H1 (cell line): ENCODE data around the gene KDM5A. TPM values are rescaled to one million over a fixed set of nuclear protein-coding genes. Genes with fewer than 3 reads are reported as not detected.

Source experiments
- CTCF ChIA-PET: fragments of 300-600 bp; sonication (Branson Sonifier 250); formaldehyde crosslinking; loops from one replicate; lab custom pipeline; 2021; ENCODE audit not compliant: partially characterized antibody; lab: Charles Lee
- POLR2A ChIA-PET: fragments of 300-600 bp; sonication (Branson Sonifier 250); formaldehyde crosslinking; loops from one replicate; lab custom pipeline; 2021; ENCODE audit warnings: inconsistent platforms; ENCODE audit not compliant: partially characterized antibody; lab: Charles Lee
- DNase-seq, 2 experiments: peaks; one replicate each; pipeline versions ENCODE4 v3.0.0 to v3.0.0-alpha.2; 2010 to 2022; ENCODE audit warnings: low spot score in 2 of 2, low read depth in 1 of 2, mixed read lengths in 1 of 2
- FAIRE-seq: peaks from 2 replicates; lab custom pipeline; 2011; peaks lifted over from hg19 to GRCh38; lab: Jason Lieb, UNC
- H2AFZ ChIP-seq: 2 replicates; pipeline ENCODE4 v1.8.1; 2012; ENCODE audit warnings: low read length, inconsistent platforms
- H2AK5ac ChIP-seq: 2 replicates; pipeline ENCODE4 v1.6.1; 2013; ENCODE audit warnings: low read depth, low read length
- H2BK120ac ChIP-seq: replicated peaks from 2 replicates; pipeline ENCODE3; 2013; ENCODE audit warnings: low read depth, low read length, inconsistent platforms
- H2BK12ac ChIP-seq: 2 replicates; pipeline ENCODE4 v1.6.1; 2013; ENCODE audit warnings: low read depth, low read length
- H2BK15ac ChIP-seq: 2 replicates; pipeline ENCODE4 v1.6.1; 2013; ENCODE audit warnings: low read length
- H2BK20ac ChIP-seq: 2 replicates; pipeline ENCODE4 v1.6.1; 2013; ENCODE audit warnings: low read length
- H2BK5ac ChIP-seq: 2 replicates; pipeline ENCODE4 v1.6.1; 2013; ENCODE audit warnings: low read depth, low read length
- H3K14ac ChIP-seq: 2 replicates; pipeline ENCODE4 v1.6.1; 2013; ENCODE audit warnings: inconsistent platforms; ENCODE audit not compliant: insufficient read length
- H3K18ac ChIP-seq: 2 replicates; pipeline ENCODE4 v1.6.1; 2013; ENCODE audit warnings: low read length; ENCODE audit errors: extremely low read depth
- H3K23ac ChIP-seq: 2 replicates; pipeline ENCODE4 v1.6.1; 2013; ENCODE audit warnings: inconsistent platforms; ENCODE audit not compliant: insufficient read length
- H3K23me2 ChIP-seq: 2 replicates; pipeline ENCODE4 v1.6.1; 2013; ENCODE audit warnings: low read depth, low read length
- H3K27ac ChIP-seq: 2 replicates; pipeline ENCODE4 v1.6.1; 2011; ENCODE audit warnings: low read depth, low read length, inconsistent platforms
- H3K27me3 ChIP-seq, 4 experiments: replicated peaks in 1 of 4; 1 replicate in 1 of 4; 2 replicates in 3 of 4; pipeline versions ENCODE4 v1.6.1 to v1.8.1; 2011 to 2013; ENCODE audit warnings: low read length in 3 of 4, mild to moderate bottlenecking in 3 of 4, inconsistent platforms in 2 of 4, mixed read lengths in 2 of 4, moderate library complexity in 1 of 4; ENCODE audit not compliant: control insufficient read depth in 3 of 4, insufficient read depth in 3 of 4; ENCODE audit errors: extremely low read depth in 1 of 4
- H3K36me3 ChIP-seq, 4 experiments: 2 replicates each; pipeline versions ENCODE4 v1.6.1 to v1.8.1; 2011 to 2013; ENCODE audit warnings: mild to moderate bottlenecking in 4 of 4, low read length in 3 of 4, moderate library complexity in 2 of 4, control low read depth in 1 of 4, inconsistent platforms in 1 of 4; ENCODE audit not compliant: insufficient read depth in 4 of 4, control insufficient read depth in 2 of 4
- H3K4ac ChIP-seq: replicated peaks from 2 replicates; pipeline ENCODE3; 2013; ENCODE audit warnings: low read length, low read depth, mixed read lengths, inconsistent platforms; ENCODE audit not compliant: insufficient read length
- H3K4me1 ChIP-seq, 4 experiments: replicated peaks in 1 of 4; 1 replicate in 1 of 4; 2 replicates in 3 of 4; pipeline versions ENCODE4 v1.6.1 to v1.8.1; 2011 to 2013; ENCODE audit warnings: low read length in 3 of 4, inconsistent platforms in 2 of 4, mixed read lengths in 1 of 4; ENCODE audit not compliant: insufficient read depth in 4 of 4, control insufficient read depth in 3 of 4
- H3K4me2 ChIP-seq, 2 experiments: 2 replicates each; pipeline versions ENCODE4 v1.6.1 to v1.8.1; 2011 to 2013; ENCODE audit warnings: low read depth in 2 of 2, low read length in 2 of 2, control low read depth in 1 of 2, inconsistent platforms in 1 of 2, mild to moderate bottlenecking in 1 of 2; ENCODE audit not compliant: insufficient read depth in 1 of 2
- H3K4me3 ChIP-seq, 4 experiments: fragments of 200-600, 300-600 bp in 1 of 4; sonication (generic), shearing (Covaris generic), sonication (Bioruptor Twin) in 1 of 4; 2 replicates each; pipeline versions ENCODE4 v1.5.1 to v1.8.1; 2011 to 2016; ENCODE audit warnings: low read length in 4 of 4, low read depth in 3 of 4, control low read depth in 2 of 4, inconsistent platforms in 2 of 4, mild to moderate bottlenecking in 2 of 4, mixed read lengths in 1 of 4, moderate library complexity in 1 of 4; ENCODE audit not compliant: insufficient read depth in 2 of 4; ENCODE audit errors: extremely low read depth in 1 of 4
- H3K56ac ChIP-seq: replicated peaks from 2 replicates; pipeline ENCODE3; 2013; ENCODE audit warnings: low read depth, mild to moderate bottlenecking, mixed read lengths, low read length, inconsistent platforms; ENCODE audit not compliant: insufficient read length
- H3K79me1 ChIP-seq: 2 replicates; pipeline ENCODE4 v1.6.1; 2013; ENCODE audit warnings: low read depth, low read length, control low read depth
- H3K79me2 ChIP-seq, 2 experiments: 2 replicates each; pipeline versions ENCODE4 v1.6.1 to v1.8.1; 2012 to 2013; ENCODE audit warnings: low read length in 2 of 2, mild to moderate bottlenecking in 2 of 2, inconsistent platforms in 1 of 2; ENCODE audit not compliant: insufficient read depth in 2 of 2, control insufficient read depth in 1 of 2
- H3K9ac ChIP-seq, 4 experiments: replicated peaks in 1 of 4; 1 replicate in 1 of 4; 2 replicates in 3 of 4; pipeline versions ENCODE4 v1.6.1 to v1.8.1; 2011 to 2013; ENCODE audit warnings: low read depth in 3 of 4, low read length in 3 of 4, control low read depth in 2 of 4, mild to moderate bottlenecking in 2 of 4, moderate library complexity in 2 of 4, inconsistent platforms in 1 of 4; ENCODE audit errors: extremely low read depth in 1 of 4
- H3K9me3 ChIP-seq, 2 experiments: 2 replicates each; pipeline versions ENCODE4 v1.6.1 to v1.8.1; 2012 to 2013; ENCODE audit warnings: mild to moderate bottlenecking in 2 of 2, moderate library complexity in 2 of 2, control low read depth in 1 of 2, inconsistent platforms in 1 of 2, low read depth in 1 of 2, low read length in 1 of 2, mixed read lengths in 1 of 2; ENCODE audit not compliant: insufficient read depth in 2 of 2
- H4K20me1 ChIP-seq, 2 experiments: replicated peaks in 1 of 2; 2 replicates each; pipeline versions ENCODE3 to v1.8.1; 2011 to 2013; ENCODE audit warnings: inconsistent platforms in 2 of 2, low read length in 2 of 2, mild to moderate bottlenecking in 1 of 2; ENCODE audit not compliant: insufficient read depth in 2 of 2, control insufficient read depth in 1 of 2
- H4K5ac ChIP-seq: 2 replicates; pipeline ENCODE4 v1.6.1; 2013; ENCODE audit warnings: low read length, low read depth, mixed read lengths, inconsistent platforms; ENCODE audit not compliant: insufficient read length
- H4K8ac ChIP-seq: 2 replicates; pipeline ENCODE4 v1.8.0; 2013; ENCODE audit warnings: mild to moderate bottlenecking, moderate library complexity, low read length, inconsistent platforms; ENCODE audit not compliant: insufficient read depth; ENCODE audit errors: extremely low read depth
- H4K91ac ChIP-seq: replicated peaks from 2 replicates; pipeline ENCODE3; 2013; ENCODE audit warnings: low read length, mixed read lengths, inconsistent platforms; ENCODE audit not compliant: insufficient read length
- BCL11A ChIP-seq, 2 experiments: IDR thresholded peaks; one replicate each; pipeline ENCODE4 v1.6.1; 2011; ENCODE audit warnings: low read depth in 2 of 2, low read length in 2 of 2, mild to moderate bottlenecking in 2 of 2
- CBX8 ChIP-seq: fragments of 300-800, 300-1000 bp; sonication (generic); IDR thresholded peaks from 2 replicates; pipeline ENCODE4 v1.7.1; 2016; ENCODE audit warnings: low read depth, low read length, borderline replicate concordance
- CHD1 ChIP-seq: IDR thresholded peaks from 2 replicates; pipeline ENCODE4 v1.6.1; 2012; ENCODE audit warnings: low read depth, low read length, improper control_type of control experiment
- CHD2 ChIP-seq: IDR thresholded peaks from 2 replicates; pipeline ENCODE4 v1.6.1; 2012; ENCODE audit warnings: low read length, improper control_type of control experiment
- CTBP2 ChIP-seq: IDR thresholded peaks from 2 replicates; pipeline ENCODE4 v1.7.0; 2011; ENCODE audit warnings: borderline replicate concordance, mild to moderate bottlenecking, moderate library complexity, mixed read lengths, low read length; ENCODE audit not compliant: insufficient read depth, insufficient read length
- EZH2 ChIP-seq: fragments of 200-600 bp; sonication (generic); IDR thresholded peaks from 2 replicates; pipeline ENCODE4 v1.7.1; 2012; ENCODE audit warnings: low read depth, mild to moderate bottlenecking, moderate library complexity, low read length, inconsistent platforms; ENCODE audit not compliant: severe bottlenecking
- JUND ChIP-seq: IDR thresholded peaks from 2 replicates; pipeline ENCODE4 v1.6.1; 2011; ENCODE audit warnings: mild to moderate bottlenecking, improper control_type of control experiment, low read length
- KDM1A ChIP-seq: fragments of 200-600, 300-600 bp; sonication (generic); IDR thresholded peaks from 2 replicates; pipeline ENCODE4 v1.7.1; 2016; ENCODE audit warnings: mild to moderate bottlenecking, low read length, borderline replicate concordance
- NRF1 ChIP-seq: IDR thresholded peaks from 2 replicates; pipeline ENCODE4 v1.6.1; 2011; ENCODE audit warnings: mild to moderate bottlenecking, low read depth, low read length, improper control_type of control experiment
- RNF2 ChIP-seq: fragments of 200-900, 300-1000 bp; sonication (generic); IDR thresholded peaks from 2 replicates; pipeline ENCODE4 v1.7.1; 2016; ENCODE audit warnings: borderline replicate concordance, low read depth, mild to moderate bottlenecking, antibody characterized with exemption, low read length; ENCODE audit not compliant: poor library complexity, severe bottlenecking; ENCODE audit errors: missing control alignments
- SIRT6 ChIP-seq: IDR thresholded peaks from one replicate; pipeline ENCODE4 v1.7.1; 2012; ENCODE audit warnings: low read length, inconsistent platforms
- SP2 ChIP-seq: IDR thresholded peaks from 2 replicates; pipeline ENCODE4 v1.6.1; 2012; ENCODE audit warnings: mild to moderate bottlenecking, low read length, inconsistent platforms
- TBP ChIP-seq: IDR thresholded peaks from 2 replicates; pipeline ENCODE4 v1.6.1; 2011; ENCODE audit warnings: low read depth, low read length, improper control_type of control experiment
- YY1 ChIP-seq: IDR thresholded peaks from 2 replicates; pipeline ENCODE4 v1.6.1; 2011; ENCODE audit warnings: low read depth, mild to moderate bottlenecking, low read length
- WGBS, 2 experiments: shearing (Covaris generic) in 1 of 2; methylation state at CpG; one replicate each; pipeline versions ENCODE4 v1.1.6 to v1.1.7; 2013 to 2015; ENCODE audit warnings: low lambda C conversion rate in 2 of 2, mixed read lengths in 2 of 2, inconsistent platforms in 1 of 2, low coverage in 1 of 2, missing lambda C conversion rate in 1 of 2; ENCODE audit not compliant: insufficient replicate concordance in 2 of 2, insufficient coverage in 1 of 2, insufficient read length in 1 of 2; ENCODE audit errors: extremely low coverage in 1 of 2, missing lambda C conversion rate in 1 of 2; 5-methylcytosine and 5-hydroxymethylcytosine counted together
- polyA plus RNA-seq, 7 experiments: library from polyadenylated mRNA; depleted of rRNA in 3 of 7; stranded (reverse) in 5 of 7; unstranded in 2 of 7; fragments of >200 nt in 5 of 7; fragments of 200-250 nt in 2 of 7; gene quantifications; 1 replicate in 5 of 7; 2 replicates in 1 of 7; 4 replicates in 1 of 7; pipeline versions ENCODE4 v1.2.1 to v1.2.3, GENCODE V29; 2011 to 2013; ENCODE audit warnings: missing spikeins in 2 of 7, mixed read lengths in 2 of 7
- total RNA-seq: library from RNA; stranded (reverse); fragmentation: NEBNext Ultra II Directional; extraction: Animal tissue kit (Norgen Biotek cat#: 25700); gene quantifications from 2 replicates; pipeline ENCODE4 v1.2.1, GENCODE V29; 2021
- TF ChIP-seq, protein P1 (sequence below): IDR thresholded peaks from 2 replicates; pipeline ENCODE4 v1.6.1; 2011; ENCODE audit warnings: low read depth, mild to moderate bottlenecking, low read length; ENCODE audit not compliant: insufficient read depth

The KDM5A gene
- total and polyA plus RNA-seq, 2 of the 8 experiments (the other 6 are each of a cell fraction or from before 2014, with no cell fraction given), result 6.3 to 36.9 TPM

DNA sequence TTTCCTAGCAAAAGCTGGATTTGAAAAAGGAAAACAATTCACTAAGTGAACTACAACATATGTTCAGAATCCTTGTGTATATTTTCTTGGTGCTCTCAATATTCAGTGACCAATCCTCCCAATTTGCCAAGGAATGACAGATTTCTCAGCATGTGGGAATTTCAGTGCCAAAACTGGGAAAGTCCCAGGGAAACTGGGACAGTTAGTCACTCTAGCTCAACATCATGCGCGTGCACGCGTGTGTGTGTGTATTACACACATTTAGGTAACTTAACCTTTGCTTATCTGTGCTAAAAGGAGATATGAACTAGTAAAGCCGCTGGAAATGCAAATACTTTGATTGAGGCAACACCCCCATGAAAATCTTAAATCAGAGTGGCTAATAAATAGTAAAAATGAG is 100.4 kb downstream of the KDM5A start:
- Histone ChIP-seq H3K4me3 (no peak overlapping the region), H2BK15ac (no peak overlapping the region), H3K4ac (no peak overlapping the region), H3K23me2 (no peaks in the 10 kb centered on the region), H2BK120ac (no peak overlapping the region), H3K18ac (no peak overlapping the region), H3K4me2 (no peak overlapping the region), H4K8ac (no peak overlapping the region), H3K36me3 (peaks cover 4 to 32% (median 19%) of the 10 kb centered on the region in 4 experiments), H3K27ac (no peak overlapping the region), H4K91ac (no peak overlapping the region), H3K79me2 (no peaks in the 10 kb centered on the region), H2AK5ac (no peak overlapping the region), H3K27me3 (no peaks in the 10 kb centered on the region), H3K79me1 (no peaks in the 10 kb centered on the region), H4K20me1 (no peaks in the 10 kb centered on the region), H2BK12ac (no peak overlapping the region), H3K56ac (no peak overlapping the region), H4K5ac (no peak overlapping the region), H3K9ac (no peak overlapping the region), H3K4me1 (no peaks in the 10 kb centered on the region), H2AFZ (no peak overlapping the region), H3K9me3 (no peaks in the 10 kb centered on the region), H2BK20ac (no peak overlapping the region), H3K14ac (no peak overlapping the region), H2BK5ac (no peak overlapping the region), H3K23ac (no peak overlapping the region)
- CTCF ChIA-PET, result no interaction called here
- POLR2A ChIA-PET, result no interaction called here
- WGBS, 2 experiments, result 95% methylated on average over 5 of the region's 5 CpGs; no CpG with 5 or more reads in 1 of the 2 experiments
- no peak for DNase-seq
- no peak for FAIRE-seq
- TF ChIP-seq CBX8 (no peak), CTBP2 (no peak), NRF1 (no peak), SP2 (no peak), BCL11A (IDR thresholded peaks at IDR 0.05; ENCODE audit: low read depth in 2 of 2, low read length in 2 of 2) (no peak), KDM1A (no peak), TBP (no peak), YY1 (no peak), CHD1 (no peak), SIRT6 (no peak), CHD2 (no peak), JUND (no peak), RNF2 (no peak), EZH2 (no peak)
- TF ChIP-seq, protein P1, sequence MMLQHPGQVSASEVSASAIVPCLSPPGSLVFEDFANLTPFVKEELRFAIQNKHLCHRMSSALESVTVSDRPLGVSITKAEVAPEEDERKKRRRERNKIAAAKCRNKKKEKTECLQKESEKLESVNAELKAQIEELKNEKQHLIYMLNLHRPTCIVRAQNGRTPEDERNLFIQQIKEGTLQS, result no peak
